Muscle layer of duodenum (tissue), 2 donors: ENCODE measurements around the gene SPG21.

Experiments used
- H3K27ac ChIP-seq: one replicate; pipeline ENCODE4 v1.7.0; 2013; ENCODE audit warnings: mild to moderate bottlenecking, low read length
- H3K27me3 ChIP-seq: one replicate; pipeline ENCODE4 v1.7.0; 2013; ENCODE audit warnings: low read depth, mild to moderate bottlenecking, control low read depth, low read length
- H3K36me3 ChIP-seq, 2 donors: one replicate each; pipeline ENCODE4 v1.7.0; 2013; ENCODE audit warnings: low read length in 2 of 2, control low read depth in 1 of 2, mild to moderate bottlenecking in 1 of 2; ENCODE audit not compliant: insufficient read depth in 2 of 2, control insufficient read depth in 1 of 2
- H3K4me1 ChIP-seq, 2 donors: one replicate each; pipeline ENCODE4 v1.7.0; 2013; ENCODE audit warnings: low read length in 2 of 2, mild to moderate bottlenecking in 2 of 2, control low read depth in 1 of 2, moderate library complexity in 1 of 2; ENCODE audit not compliant: insufficient read depth in 2 of 2, control insufficient read depth in 1 of 2
- H3K4me3 ChIP-seq, 2 donors: one replicate each; pipeline ENCODE4 v1.7.0; 2013; ENCODE audit warnings: low read length in 2 of 2, low read depth in 1 of 2, mild to moderate bottlenecking in 1 of 2
- H3K9me3 ChIP-seq, 2 donors: one replicate each; pipeline ENCODE4 v1.7.0; 2013; ENCODE audit warnings: low read length in 2 of 2, control low read depth in 1 of 2, mild to moderate bottlenecking in 1 of 2; ENCODE audit not compliant: control insufficient read depth in 1 of 2
- donor health status: healthy.

Gene SPG21

GRCh38 chr15:64915518-64916227 lies 74.0 kb downstream of the SPG21 start:
- Histone ChIP-seq H3K27me3 (no peaks in the 10 kb centered on the region), H3K27ac (no peak overlapping the region)

More at GRCh38 chr15:64915518-64916227, 74.0 kb downstream of the SPG21 start:
- Histone ChIP-seq H3K4me1 (peaks cover 0 to 5% of the 10 kb centered on the region in 2 donors), H3K4me3 (no peak overlapping the region), H3K9me3 (no peaks in the 10 kb centered on the region), H3K36me3 (no peaks in the 10 kb centered on the region)
